HL-60/S4 treated with phorbol 12-myristate 13-acetate at 8.2 ng/mL for 4 days and 3 days (cell line): Measurements from ENCODE around the gene LRPPRC.

Experiments
- in situ Hi-C: fragments of 300-500 bp; cut with MboI; formaldehyde crosslinking; loops from 2 replicates; pipeline ENCODE4 v1.15.0; 2022; ENCODE audit warnings: low sequenced_read_pairs

LRPPRC gene

GRCh38 chr2:43874776-43875451, 120.9 kb downstream of the LRPPRC start:
- in situ Hi-C loops: no loop called here

GRCh38 chr2:43872151-43872550, 123.6 kb downstream of the LRPPRC start:
- in situ Hi-C loops: no loop called here

- in situ Hi-C loops: no loop called here
These were observed 140.5 kb downstream of the LRPPRC start for GRCh38 chr2:43855292-43855691.

- in situ Hi-C loops: no loop called here
These were observed 141.1 kb downstream of the LRPPRC start for GRCh38 chr2:43854671-43855070.

- in situ Hi-C loops: no loop called here
These were observed 142.4 kb downstream of the LRPPRC start for GRCh38 chr2:43853141-43854081.

GRCh38 chr2:43852196-43852730, 143.5 kb downstream of the LRPPRC start:
- in situ Hi-C loops: no loop called here

GRCh38 chr2:43851011-43851980, 144.5 kb downstream of the LRPPRC start:
- in situ Hi-C loops: no loop called here

- in situ Hi-C loops: no loop called here
These were observed 147.6 kb downstream of the LRPPRC start for GRCh38 chr2:43848214-43848613.

- in situ Hi-C loops: no loop called here
These were observed 149.5 kb downstream of the LRPPRC start for GRCh38 chr2:43846140-43846793.

- in situ Hi-C loops: no loop called here
These were observed 150.6 kb downstream of the LRPPRC start for GRCh38 chr2:43845181-43845580.

GRCh38 chr2:43842866-43843226, 152.9 kb downstream of the LRPPRC start:
- in situ Hi-C loops: no loop called here

- in situ Hi-C loops: no loop called here
These were observed 153.6 kb downstream of the LRPPRC start for GRCh38 chr2:43841949-43842865.

- in situ Hi-C loops: no loop called here
These were observed 154.8 kb downstream of the LRPPRC start for GRCh38 chr2:43840965-43841364.

GRCh38 chr2:43839776-43840564, 155.8 kb downstream of the LRPPRC start:
- in situ Hi-C loops: no loop called here

GRCh38 chr2:43838560-43839267, 157.1 kb downstream of the LRPPRC start, which contains the start of the genes ABCG5 and ABCG8:
ABCG5 (minus strand) TSS chr2:43838839; CDS start chr2:43838679, 160 bp downstream.
ABCG8 (plus strand) TSS chr2:43838971; CDS start chr2:43839054, 83 bp downstream.
- in situ Hi-C loops: no loop called here

GRCh38 chr2:43837831-43838559, 157.8 kb downstream of the LRPPRC start:
- in situ Hi-C loops: no loop called here

- in situ Hi-C loops: no loop called here
These were observed 158.8 kb downstream of the LRPPRC start for GRCh38 chr2:43837033-43837432.
